Activated T-helper 17 cell treated with anti-CD3 and anti-CD28 coated beads, Interleukin-2, amount 50 U/mL, for 72 hours (primary cell): Measurements from ENCODE around the gene HS3ST5. TPM values are rescaled to one million over a fixed set of nuclear protein-coding genes. Genes with fewer than 3 reads are reported as not detected.

Experiments used
- ATAC-seq: fragments of 150-1000 bp; cut with Tn5 transposase; replicated peaks from 2 replicates; pipeline ENCODE4 v1.10.0; 2021; ENCODE audit warnings: mild to moderate bottlenecking, moderate library complexity
- H3K27ac Mint-ChIP-seq: one replicate; pipeline ENCODE4 v1.8.0; 2022; ENCODE audit warnings: mixed read lengths
- H3K27me3 Mint-ChIP-seq: one replicate; pipeline ENCODE4 v1.8.0; 2022; ENCODE audit warnings: mixed read lengths
- H3K36me3 Mint-ChIP-seq: one replicate; pipeline ENCODE4 v1.8.0; 2022; ENCODE audit warnings: low read depth, mild to moderate bottlenecking, mixed read lengths
- H3K4me1 Mint-ChIP-seq: one replicate; pipeline ENCODE4 v1.8.0; 2022; ENCODE audit warnings: mixed read lengths
- H3K4me3 Mint-ChIP-seq: one replicate; pipeline ENCODE4 v1.8.0; 2022; ENCODE audit warnings: mild to moderate bottlenecking, mixed read lengths
- H3K9me3 Mint-ChIP-seq: one replicate; pipeline ENCODE4 v1.8.0; 2022; ENCODE audit warnings: mixed read lengths
- total RNA-seq, 2 donors: library from RNA; stranded (reverse); gene quantifications; one replicate each; pipeline ENCODE4 v1.2.3, GENCODE V29; 2022

HS3ST5 gene
- total RNA-seq, 2 donors from 2014 or later = not detected

DNA sequence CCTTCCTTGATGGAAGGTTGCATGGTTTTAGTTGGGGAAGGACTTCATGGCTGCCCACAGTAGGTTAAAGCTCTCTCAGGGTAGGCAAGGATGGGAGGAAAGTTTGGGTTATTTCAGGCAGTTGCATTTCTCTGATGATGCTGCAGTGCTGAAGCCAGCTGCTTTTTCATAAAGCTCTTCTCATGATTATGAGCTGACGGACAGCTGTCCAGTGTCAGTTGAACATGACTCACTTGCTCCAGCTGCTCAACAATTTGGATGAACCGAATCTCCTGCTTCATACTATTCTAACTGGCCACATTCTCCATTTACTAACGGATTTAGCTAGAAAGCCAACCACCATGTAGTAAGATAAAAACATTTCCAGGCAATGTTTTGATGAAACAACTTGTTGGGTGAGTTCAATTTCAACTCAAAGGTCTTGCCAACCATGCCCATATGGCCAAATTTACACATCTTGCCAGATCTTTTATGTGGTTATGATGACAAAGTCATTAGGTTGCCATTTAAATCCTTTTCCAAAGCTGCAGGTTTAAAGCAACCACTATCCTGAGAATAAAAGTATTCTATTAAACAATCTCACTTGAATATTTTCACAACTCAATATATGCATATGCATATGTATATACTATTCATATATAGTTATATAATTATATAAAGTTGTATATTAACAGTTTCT is 125.9 kb downstream of the HS3ST5 start:
- Mint-ChIP-seq H3K27ac (no peak overlapping the region), H3K27me3 (peaks cover 1% of the 10 kb centered on the region), H3K36me3 (no peaks in the 10 kb centered on the region), H3K9me3 (no peaks in the 10 kb centered on the region), H3K4me1 (no peaks in the 10 kb centered on the region), H3K4me3 (no peak overlapping the region)
- ATAC-seq = no peak

DNA sequence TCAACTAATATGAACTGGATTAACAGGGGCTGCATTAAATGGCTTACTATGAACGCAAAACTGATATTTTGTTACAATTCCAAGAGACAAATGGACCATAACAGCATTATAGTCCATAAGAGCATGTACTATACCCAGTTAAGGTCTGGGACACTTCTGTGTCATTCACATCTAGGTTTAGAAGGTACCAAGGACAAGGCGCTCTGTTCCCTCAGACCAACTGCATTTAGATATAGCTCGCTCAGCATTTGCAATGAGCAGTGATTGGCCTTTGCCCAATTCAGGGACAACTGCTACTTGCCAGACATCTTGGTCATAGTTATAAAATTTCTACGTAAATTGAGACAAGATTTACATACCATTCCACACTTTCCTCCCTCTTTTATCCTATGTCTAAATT is 132.4 kb downstream of the HS3ST5 start:
- no peak overlapping the region for H3K27ac Mint-ChIP-seq
- no peak overlapping the region for H3K4me3 Mint-ChIP-seq
- no peaks in the 10 kb centered on the region for H3K9me3 Mint-ChIP-seq
- H3K4me1 Mint-ChIP-seq = no peaks in the 10 kb centered on the region
- H3K36me3 Mint-ChIP-seq = no peaks in the 10 kb centered on the region
- peaks cover 4% of the 10 kb centered on the region for H3K27me3 Mint-ChIP-seq
- no peak for ATAC-seq

- H3K4me3 Mint-ChIP-seq = no peak overlapping the region
- no peaks in the 10 kb centered on the region for H3K36me3 Mint-ChIP-seq
- no peak overlapping the region for H3K27ac Mint-ChIP-seq
- H3K4me1 Mint-ChIP-seq = no peaks in the 10 kb centered on the region
- no peaks in the 10 kb centered on the region for H3K9me3 Mint-ChIP-seq
- peaks cover 18% of the 10 kb centered on the region for H3K27me3 Mint-ChIP-seq
- no peak for ATAC-seq
Observed at GRCh38 chr6:114203460-114203859, 139.4 kb downstream of the HS3ST5 start.

- no peak overlapping the region for H3K4me3 Mint-ChIP-seq
- no peaks in the 10 kb centered on the region for H3K36me3 Mint-ChIP-seq
Observed at GRCh38 chr6:114202389-114202788, 140.4 kb downstream of the HS3ST5 start.

GRCh38 chr6:114200891-114201290 is 141.9 kb downstream of the HS3ST5 start:
- no peaks in the 10 kb centered on the region for H3K9me3 Mint-ChIP-seq
- no peak overlapping the region for H3K27ac Mint-ChIP-seq
- no peaks in the 10 kb centered on the region for H3K4me1 Mint-ChIP-seq
- H3K36me3 Mint-ChIP-seq = no peaks in the 10 kb centered on the region
- ATAC-seq = no peak
- H3K4me3 Mint-ChIP-seq = no peak overlapping the region
- peaks cover 18% of the 10 kb centered on the region for H3K27me3 Mint-ChIP-seq

More at GRCh38 chr6:114202389-114202788, 140.4 kb downstream of the HS3ST5 start:
- no peak overlapping the region for H3K27ac Mint-ChIP-seq
- no peaks in the 10 kb centered on the region for H3K9me3 Mint-ChIP-seq
- no peaks in the 10 kb centered on the region for H3K4me1 Mint-ChIP-seq
- no peak for ATAC-seq
- peaks cover 18% of the 10 kb centered on the region for H3K27me3 Mint-ChIP-seq

- Mint-ChIP-seq H3K4me1 (no peaks in the 10 kb centered on the region), H3K9me3 (no peaks in the 10 kb centered on the region), H3K27ac (no peak overlapping the region), H3K27me3 (peaks cover 5% of the 10 kb centered on the region), H3K36me3 (no peaks in the 10 kb centered on the region), H3K4me3 (no peak overlapping the region)
- no peak for ATAC-seq
Observed at GRCh38 chr6:114195631-114196403, 147.0 kb downstream of the HS3ST5 start.

DNA sequence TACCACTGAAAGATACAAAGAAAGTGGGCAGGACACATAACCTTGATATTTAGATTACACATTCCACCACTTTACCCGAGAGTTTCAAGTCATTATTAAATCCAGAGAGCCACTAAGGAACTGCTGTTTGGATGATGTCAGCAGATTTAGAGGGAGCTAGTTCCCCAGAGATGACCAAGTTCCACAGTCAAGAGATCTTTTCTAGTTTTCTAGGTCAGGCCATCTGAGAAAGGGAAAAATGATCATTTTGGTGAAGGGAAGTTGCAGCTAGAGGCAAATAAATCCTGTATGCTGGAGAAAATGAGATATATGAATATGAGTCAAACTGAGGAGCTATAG is 147.8 kb downstream of the HS3ST5 start:
- no peak overlapping the region for H3K4me3 Mint-ChIP-seq
- ATAC-seq = no peak
- no peaks in the 10 kb centered on the region for H3K4me1 Mint-ChIP-seq
- H3K27me3 Mint-ChIP-seq = peaks cover 5% of the 10 kb centered on the region
- H3K9me3 Mint-ChIP-seq = no peaks in the 10 kb centered on the region
- no peaks in the 10 kb centered on the region for H3K36me3 Mint-ChIP-seq
- H3K27ac Mint-ChIP-seq = no peak overlapping the region

DNA sequence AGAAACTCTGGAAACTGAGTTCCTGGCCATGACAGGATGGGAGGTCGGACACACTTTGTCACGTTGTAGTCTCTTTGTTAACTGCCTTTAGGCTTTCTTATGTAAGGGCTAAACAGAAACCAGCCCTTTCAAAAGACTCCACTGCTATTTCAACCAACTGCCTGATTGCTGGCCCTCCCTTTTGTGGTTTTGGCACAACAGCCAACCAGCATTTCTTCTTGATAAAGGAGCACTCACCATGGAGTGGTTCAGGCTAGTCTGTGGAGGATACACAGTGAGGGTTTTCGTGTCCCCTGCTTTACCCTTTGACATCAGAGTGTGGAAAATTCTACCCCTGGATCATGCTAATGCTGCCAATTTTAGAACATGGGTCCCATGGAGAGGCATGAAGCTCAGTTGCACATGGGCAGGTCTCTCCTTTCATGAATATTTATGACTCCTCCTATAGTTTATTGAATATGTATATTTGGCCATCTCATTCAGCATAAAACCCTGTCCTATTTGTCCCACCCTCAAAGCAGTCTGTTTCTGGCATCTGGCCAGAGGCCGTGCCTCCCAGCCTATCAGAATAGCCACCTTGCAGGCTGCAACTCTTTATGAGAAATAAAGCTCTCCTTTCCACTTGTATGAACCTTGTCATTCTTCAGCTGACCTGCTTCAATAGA is 148.3 kb downstream of the HS3ST5 start:
- ATAC-seq = no peak
- Mint-ChIP-seq H3K27ac (no peak overlapping the region), H3K4me3 (no peak overlapping the region)

GRCh38 chr6:114187563-114187962 is 155.3 kb downstream of the HS3ST5 start:
- no peak for ATAC-seq
- H3K27me3 Mint-ChIP-seq = peaks cover 12% of the 10 kb centered on the region
- no peaks in the 10 kb centered on the region for H3K9me3 Mint-ChIP-seq
- no peaks in the 10 kb centered on the region for H3K4me1 Mint-ChIP-seq
- H3K4me3 Mint-ChIP-seq = no peak overlapping the region
- H3K36me3 Mint-ChIP-seq = no peaks in the 10 kb centered on the region
- no peak overlapping the region for H3K27ac Mint-ChIP-seq

More for the DNA sequence above, 148.3 kb downstream of the HS3ST5 start:
- Mint-ChIP-seq H3K4me1 (no peaks in the 10 kb centered on the region), H3K27me3 (peaks cover 5% of the 10 kb centered on the region), H3K36me3 (no peaks in the 10 kb centered on the region), H3K9me3 (no peaks in the 10 kb centered on the region)

- Mint-ChIP-seq H3K4me1 (no peaks in the 10 kb centered on the region), H3K27me3 (peaks cover 7% of the 10 kb centered on the region), H3K4me3 (no peak overlapping the region), H3K27ac (no peak overlapping the region), H3K36me3 (no peaks in the 10 kb centered on the region), H3K9me3 (no peaks in the 10 kb centered on the region)
- ATAC-seq = no peak
Observed at GRCh38 chr6:114181664-114182063, 161.2 kb downstream of the HS3ST5 start.

DNA sequence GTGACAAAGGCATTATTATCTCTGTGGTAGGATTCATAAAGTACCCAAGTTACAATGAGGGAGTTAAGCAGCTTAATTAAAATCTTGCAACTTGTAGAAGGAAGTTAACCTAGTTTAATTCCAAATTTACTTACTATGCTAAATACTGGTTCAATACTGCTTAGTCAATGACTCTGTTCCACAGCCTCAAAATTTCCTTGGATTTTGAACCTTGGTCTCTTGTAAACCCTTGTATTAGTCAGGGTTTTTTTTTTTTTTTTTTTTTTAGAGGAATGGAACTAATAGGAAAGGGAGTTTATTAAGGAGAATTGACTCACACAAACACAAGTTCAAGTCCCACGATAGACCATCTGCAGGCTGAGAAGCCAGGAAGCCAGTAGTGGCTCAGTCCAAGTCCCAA is 163.4 kb downstream of the HS3ST5 start:
- no peaks in the 10 kb centered on the region for H3K4me1 Mint-ChIP-seq
- H3K4me3 Mint-ChIP-seq = no peak overlapping the region
- no peaks in the 10 kb centered on the region for H3K36me3 Mint-ChIP-seq
- H3K27ac Mint-ChIP-seq = no peak overlapping the region
- H3K9me3 Mint-ChIP-seq = no peaks in the 10 kb centered on the region
- no peak for ATAC-seq
- peaks cover 10% of the 10 kb centered on the region for H3K27me3 Mint-ChIP-seq

DNA sequence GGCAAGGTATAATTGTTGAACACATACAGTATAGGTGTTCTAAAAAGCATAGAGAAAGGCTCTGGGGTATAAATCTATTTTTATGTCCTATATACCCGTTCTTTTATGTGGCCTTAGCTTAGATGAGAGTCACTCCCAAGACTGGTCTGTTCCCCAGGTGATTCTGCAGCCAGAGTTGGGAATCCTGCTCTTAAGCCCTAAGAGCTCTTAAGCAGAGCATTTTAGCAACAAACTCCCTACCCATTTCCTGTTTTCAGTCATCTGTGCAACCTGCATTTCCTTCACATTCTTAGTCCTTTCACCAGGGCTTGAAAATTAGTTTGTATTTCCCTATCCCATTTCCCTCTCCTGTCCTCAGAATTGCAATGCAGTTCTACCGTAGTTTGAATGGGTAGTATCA is 166.1 kb downstream of the HS3ST5 start:
- Mint-ChIP-seq H3K27me3 (peaks cover 7% of the 10 kb centered on the region), H3K36me3 (no peaks in the 10 kb centered on the region), H3K4me3 (no peak overlapping the region), H3K9me3 (no peaks in the 10 kb centered on the region), H3K27ac (no peak overlapping the region), H3K4me1 (no peaks in the 10 kb centered on the region)
- no peak for ATAC-seq

DNA sequence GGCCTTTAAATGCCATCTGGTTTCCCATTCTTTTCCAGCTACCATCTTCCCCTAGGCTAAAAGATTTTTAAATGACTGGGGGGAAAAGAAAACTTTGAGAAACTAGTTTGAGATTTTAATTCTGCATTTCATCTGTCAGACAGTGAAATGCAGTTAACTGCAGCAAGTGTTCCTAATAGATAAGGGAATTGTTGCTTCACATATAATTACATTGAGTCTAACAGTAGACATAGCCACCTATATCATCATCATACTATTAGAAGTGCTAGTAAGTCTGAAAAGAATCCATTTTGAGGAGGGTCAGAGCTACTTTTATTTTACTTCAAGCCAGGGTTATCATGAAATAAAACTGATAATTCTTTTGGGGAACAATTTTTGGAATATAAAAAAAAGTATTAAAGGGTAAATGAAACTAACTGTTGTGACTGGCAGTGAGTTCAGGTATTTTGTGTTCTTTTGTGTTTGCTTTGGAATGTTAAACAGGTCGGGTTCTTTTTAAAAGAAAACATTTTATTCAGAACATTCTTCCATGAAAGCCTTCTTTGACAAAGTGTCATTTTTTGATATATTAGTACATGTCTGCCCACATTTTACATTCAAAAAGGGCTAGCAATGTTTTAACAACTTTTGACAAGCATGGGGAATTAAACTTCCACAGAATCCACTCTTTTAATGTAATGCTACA is 170.1 kb downstream of the HS3ST5 start:
- Mint-ChIP-seq H3K9me3 (no peaks in the 10 kb centered on the region), H3K27ac (no peak overlapping the region), H3K27me3 (peaks cover 11% of the 10 kb centered on the region), H3K4me3 (no peak overlapping the region), H3K36me3 (no peaks in the 10 kb centered on the region), H3K4me1 (no peaks in the 10 kb centered on the region)
- no peak for ATAC-seq

- ATAC-seq = no peak
- no peak overlapping the region for H3K4me3 Mint-ChIP-seq
- no peaks in the 10 kb centered on the region for H3K36me3 Mint-ChIP-seq
- H3K27ac Mint-ChIP-seq = no peak overlapping the region
- no peaks in the 10 kb centered on the region for H3K9me3 Mint-ChIP-seq
- no peaks in the 10 kb centered on the region for H3K4me1 Mint-ChIP-seq
- H3K27me3 Mint-ChIP-seq = peaks cover 15% of the 10 kb centered on the region
Observed at GRCh38 chr6:114171473-114171872, 171.3 kb downstream of the HS3ST5 start.
